Measurements from ENCODE around the gene TRIM17.

- no peak for TF ChIP-seq CTCF (IDR thresholded peaks at IDR 0.05)
- no peak for TF ChIP-seq POLR2A (IDR thresholded peaks at IDR 0.05)
These were observed 51.9 kb downstream of the TRIM17 start for GRCh38 chr1:228364706-228365213.

Measured in adrenal gland (tissue), 5 donors.